ENCODE measurements around the gene ALG9. TPM values are rescaled to one million over a fixed set of nuclear protein-coding genes. Genes with fewer than 3 reads are reported as not detected.

ALG9 gene
- total and polyA plus RNA-seq, 2 donors (not counting 3 experiments of a cell fraction or from before 2014, with no cell fraction given) = 29.1 to 29.4 TPM

DNA sequence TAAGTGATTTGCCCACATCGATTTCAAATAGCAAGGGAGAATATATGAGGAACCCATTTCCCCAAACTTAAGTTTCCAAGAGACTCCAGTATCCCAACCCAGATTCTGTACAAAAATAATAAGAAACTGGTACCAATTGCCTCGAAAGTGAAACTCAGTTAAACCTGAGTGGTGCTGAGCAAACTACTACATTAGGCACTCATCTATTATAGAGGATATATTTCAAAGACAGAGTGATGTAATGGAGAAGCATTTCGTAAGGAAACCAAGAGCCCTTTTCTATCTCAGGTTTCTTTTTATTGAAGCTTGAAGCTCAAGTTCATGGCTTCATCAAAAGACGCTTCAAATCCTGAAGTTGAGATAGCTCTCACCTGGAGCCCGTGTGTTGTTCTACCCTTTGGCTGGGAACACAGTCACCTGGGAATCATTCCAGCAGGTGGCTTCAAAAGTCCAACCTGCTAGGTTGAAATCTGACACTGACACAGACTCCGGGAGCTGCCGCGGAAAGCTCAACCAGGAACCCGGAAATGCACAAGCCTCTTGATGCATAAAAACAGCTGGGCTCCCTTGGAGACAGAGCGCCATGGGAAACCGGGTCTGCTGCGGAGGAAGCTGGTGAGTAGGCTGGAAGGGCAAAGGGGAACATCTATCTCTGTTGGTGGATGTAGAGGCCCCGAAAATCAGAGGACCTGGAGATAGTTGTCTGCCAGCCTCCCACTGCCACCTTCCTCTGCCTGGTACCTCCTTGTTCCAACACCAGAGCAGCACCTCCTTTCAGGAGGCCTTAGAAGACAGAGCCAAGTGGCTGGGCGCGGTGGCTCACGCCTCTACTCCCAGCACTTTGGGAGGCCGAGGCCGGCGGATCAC lies 47.2 kb upstream of the ALG9 start, which contains the start of gene C11orf52:
Gene C11orf52, plus strand, starts transcription at position 524 of the 867 bp plus-strand sequence. Its CDS starts 60 bp downstream, at position 584.
- Histone ChIP-seq H2AFZ (ENCODE audit: low read depth, low read length) (peak within 1 kb of the TSS; percentile 41), H3K4me2 (ENCODE audit: insufficient read depth, low read length) (no peak within 1 kb of the TSS), H3K36me3 (ENCODE audit: control insufficient read depth in 2 of 2, extremely low read depth in 1 of 2, insufficient read depth in 2 of 2, low read length in 2 of 2) (no peaks in the 10 kb centered on the region), H3K27me3 (ENCODE audit: control insufficient read depth in 2 of 2, insufficient read depth in 2 of 2, low read length in 2 of 2) (no peaks in the 10 kb centered on the region), H3K27ac (ENCODE audit: insufficient read depth, low read depth, low read length) (no peak within 1 kb of the TSS), H3K4me1 (ENCODE audit: control insufficient read depth, extremely low read depth, insufficient read depth, low read length) (peaks cover 17% of the 10 kb centered on the region), H4K20me1 (replicated peaks; ENCODE audit: control insufficient read depth, extremely low read depth, insufficient read depth, low read length) (no peaks in the 10 kb centered on the region), H3K4me3 (replicated peaks in 1 of 3; ENCODE audit: insufficient read depth in 1 of 3, low read depth in 1 of 3, low read length in 3 of 3) (no peak within 1 kb of the TSS), H3K9me3 (replicated peaks; ENCODE audit: control insufficient read depth, insufficient read depth, low read length) (no peaks in the 10 kb centered on the region), H3K9me1 (replicated peaks; ENCODE audit: control insufficient read depth, extremely low read depth, insufficient read depth, low read length) (no peaks in the 10 kb centered on the region), H3K9ac (replicated peaks; ENCODE audit: extremely low read depth, insufficient read depth, low read length) (no peak within 1 kb of the TSS), H3K79me2 (ENCODE audit: control insufficient read depth, insufficient read depth, low read length) (no peaks in the 10 kb centered on the region)
- ChIA-PET POLR2A (interaction anchor here (0.9 kb wide), 1 partner anchor 8 kb away, joined by 3 read pairs; no protein-coding TSS in a partner anchor), CTCF (interaction anchor here (0.9 to 1.4 kb wide), 5 partner anchors 8 to 48 kb away, joined by 3 to 5 read pairs (median 4); partner anchors contain the start of gene ALG9)
- BruUV-seq (replicated peaks) = no TSS peak
- peak; percentile 8 for FAIRE-seq
- dilution Hi-C loops (cut with MboI; ENCODE audit: extremely low pct_ligation_motif_present, low sequenced_read_pairs) = no loop called here
- TF ChIP-seq POLR2AphosphoS5 (IDR thresholded peaks at IDR 0.05; ENCODE audit: insufficient read depth, low read depth, low read length) = no peak
- TF ChIP-seq POLR2A (IDR thresholded peaks at IDR 0.05; ENCODE audit: low read depth, low read length) = no peak
- no peak for TF ChIP-seq FOS (IDR thresholded peaks at IDR 0.05; ENCODE audit: borderline replicate concordance, insufficient read depth, low read length)
- TF ChIP-seq MYC (IDR thresholded peaks at IDR 0.05; ENCODE audit: low read depth, low read length) = no peak
- no peak for TF ChIP-seq GATA2 (IDR thresholded peaks at IDR 0.05; ENCODE audit: insufficient read depth, insufficient read length, low read depth, low read length)
- no peak for TF ChIP-seq JUN (IDR thresholded peaks at IDR 0.05; ENCODE audit: borderline replicate concordance, insufficient read depth, insufficient read length, low read depth)
- no peak for TF ChIP-seq EZH2 (IDR thresholded peaks at IDR 0.05; ENCODE audit: borderline replicate concordance, low read depth, low read length, severe bottlenecking)
- TF ChIP-seq, protein P1, sequence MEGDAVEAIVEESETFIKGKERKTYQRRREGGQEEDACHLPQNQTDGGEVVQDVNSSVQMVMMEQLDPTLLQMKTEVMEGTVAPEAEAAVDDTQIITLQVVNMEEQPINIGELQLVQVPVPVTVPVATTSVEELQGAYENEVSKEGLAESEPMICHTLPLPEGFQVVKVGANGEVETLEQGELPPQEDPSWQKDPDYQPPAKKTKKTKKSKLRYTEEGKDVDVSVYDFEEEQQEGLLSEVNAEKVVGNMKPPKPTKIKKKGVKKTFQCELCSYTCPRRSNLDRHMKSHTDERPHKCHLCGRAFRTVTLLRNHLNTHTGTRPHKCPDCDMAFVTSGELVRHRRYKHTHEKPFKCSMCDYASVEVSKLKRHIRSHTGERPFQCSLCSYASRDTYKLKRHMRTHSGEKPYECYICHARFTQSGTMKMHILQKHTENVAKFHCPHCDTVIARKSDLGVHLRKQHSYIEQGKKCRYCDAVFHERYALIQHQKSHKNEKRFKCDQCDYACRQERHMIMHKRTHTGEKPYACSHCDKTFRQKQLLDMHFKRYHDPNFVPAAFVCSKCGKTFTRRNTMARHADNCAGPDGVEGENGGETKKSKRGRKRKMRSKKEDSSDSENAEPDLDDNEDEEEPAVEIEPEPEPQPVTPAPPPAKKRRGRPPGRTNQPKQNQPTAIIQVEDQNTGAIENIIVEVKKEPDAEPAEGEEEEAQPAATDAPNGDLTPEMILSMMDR (IDR thresholded peaks at IDR 0.05; ENCODE audit: extremely low read depth in 1 of 2, insufficient read depth in 1 of 2, low read depth in 1 of 2, low read length in 2 of 2) = no peak
- DNase-seq (ENCODE audit: low read depth, low spot score) = peak; percentile 61
- intact Hi-C loops (cut with micrococcal nuclease) = no loop called here

Measured in endothelial cell of umbilical vein (primary cell).